Measurements from ENCODE around the gene KCTD12. TPM values are rescaled to one million over a fixed set of nuclear protein-coding genes. Genes with fewer than 3 reads are reported as not detected.
"Not testable (repeated sequence)": the region's sequence is repeated elsewhere in the genome, so short reads cannot be mapped to it uniquely, and the experiment has no call there.

The KCTD12 gene
- total RNA-seq, result 1 to 10 TPM; 7.1 to 7.3 TPM

DNA sequence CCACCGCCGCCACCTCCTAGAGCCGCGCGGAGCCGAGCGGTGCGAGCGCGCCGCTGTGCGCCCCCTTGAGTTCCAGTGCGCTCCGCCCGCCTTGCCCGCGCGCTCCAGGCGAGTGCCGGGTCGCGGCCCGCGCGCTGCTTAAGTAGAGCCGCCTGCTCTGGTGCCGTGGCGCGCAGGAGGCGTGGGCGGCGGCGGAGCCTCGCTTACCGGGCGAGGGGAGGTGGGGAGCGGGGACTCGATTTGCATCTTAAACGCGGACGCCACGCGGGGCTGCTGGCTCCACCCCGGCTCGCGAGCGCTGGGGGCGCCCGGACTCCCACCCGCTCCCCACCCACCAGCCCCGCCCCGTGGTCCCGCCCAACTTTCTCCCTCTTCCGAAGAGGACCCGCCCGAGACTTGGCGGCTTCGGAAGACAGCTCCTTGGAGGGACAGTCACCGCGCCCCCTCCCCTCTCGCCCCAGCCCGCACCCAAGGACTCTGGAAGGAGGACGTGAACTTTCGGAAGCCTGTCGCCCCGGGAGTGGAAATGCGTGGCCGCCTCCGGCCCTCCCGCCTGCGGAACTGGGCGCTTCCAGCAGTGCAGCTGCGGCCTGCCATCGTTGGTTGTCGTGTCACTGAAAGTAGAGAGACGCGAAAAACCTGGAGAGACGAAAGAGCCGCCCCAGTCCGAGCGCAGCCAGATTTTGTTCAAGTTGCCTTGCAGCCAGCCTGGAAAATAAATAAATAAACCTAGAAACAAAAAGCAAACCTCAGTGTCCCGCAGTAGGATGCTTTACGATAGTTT is at the start of gene KCTD12:
KCTD12 (minus strand) TSS at position 114 of the 784 bp plus-strand sequence. CDS start 257 bp downstream, outside the sequence.
- Mint-ChIP-seq H3K4me1 (peaks cover 31% of the 10 kb centered on the region), H3K27ac (peak within 1 kb of the TSS; percentile 71), H3K4me3 (peak within 1 kb of the TSS; percentile 84), H3K36me3 (ENCODE audit: low read depth) (peaks cover 4% of the 10 kb centered on the region), H3K9me3 (no peaks in the 10 kb centered on the region), H3K27me3 (peaks cover 38% of the 10 kb centered on the region)
- ChIA-PET CTCF (interaction anchor here (1.2 to 2.4 kb wide), 9 partner anchors 8 to 115 kb away, joined by 3 to 19 read pairs (median 8); partner anchors contain the start of gene CLN5), POLR2A (interaction anchor here (0.8 to 4.9 kb wide), 8 partner anchors 9 to 442 kb away, joined by 3 to 46 read pairs (median 8); partner anchors contain the start of genes CLN5, FBXL3 and MYCBP2)
- DNase-seq, result peak; percentile 72

DNA sequence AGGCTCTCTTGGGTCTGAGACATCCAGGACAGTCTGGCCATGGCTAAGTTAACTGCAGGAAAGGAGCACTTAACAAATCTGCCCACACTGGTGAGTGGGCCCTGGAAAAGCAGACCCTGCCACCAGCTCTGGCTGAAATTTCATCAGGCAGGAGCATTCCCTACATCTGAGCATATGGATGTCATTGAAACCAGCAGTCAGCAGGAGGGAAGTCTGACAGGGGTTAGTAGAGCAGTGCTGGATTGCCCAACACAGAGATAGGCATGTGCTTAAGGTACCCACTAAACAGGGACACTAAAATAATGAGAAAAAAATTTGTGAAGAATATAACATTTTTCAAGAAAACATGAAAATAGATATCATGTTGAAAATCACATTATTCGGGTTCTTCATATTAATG is 48.5 kb upstream of the KCTD12 start:
- no peak overlapping the region for H3K27ac Mint-ChIP-seq
- ChIA-PET CTCF (no interaction called here), POLR2A (no interaction called here)

DNA sequence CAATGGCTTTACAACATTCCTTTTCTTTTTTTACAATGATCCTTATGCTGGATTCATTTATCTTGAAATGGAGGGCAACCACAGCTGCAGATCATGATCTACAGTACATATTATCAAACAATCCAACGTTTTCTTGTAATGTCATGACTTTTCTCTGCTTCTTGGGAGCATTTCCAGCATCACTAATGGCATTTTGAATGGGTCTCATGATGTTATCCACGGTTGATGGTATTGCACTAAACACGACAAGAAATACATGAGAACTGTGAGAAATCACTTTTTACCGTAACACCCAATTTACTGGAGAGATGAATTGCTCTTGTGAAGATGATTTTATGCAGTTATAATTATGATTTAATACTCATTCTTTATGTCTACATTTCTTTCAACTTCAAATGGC is 45.9 kb upstream of the KCTD12 start:
- H3K4me1 Mint-ChIP-seq, result no peaks in the 10 kb centered on the region
- H3K4me3 Mint-ChIP-seq, result no peak overlapping the region
- POLR2A ChIA-PET, result no interaction called here
- no peaks in the 10 kb centered on the region for H3K9me3 Mint-ChIP-seq
- peaks cover 7% of the 10 kb centered on the region for H3K27me3 Mint-ChIP-seq
- H3K36me3 Mint-ChIP-seq (ENCODE audit: low read depth), result no peaks in the 10 kb centered on the region
- no peak for DNase-seq
- CTCF ChIA-PET, result no interaction called here
- H3K27ac Mint-ChIP-seq, result no peak overlapping the region

More for the DNA sequence above, 48.5 kb upstream of the KCTD12 start:
- Mint-ChIP-seq H3K27me3 (peaks cover 7% of the 10 kb centered on the region), H3K4me1 (no peaks in the 10 kb centered on the region), H3K4me3 (no peak overlapping the region), H3K36me3 (ENCODE audit: low read depth) (no peaks in the 10 kb centered on the region), H3K9me3 (no peaks in the 10 kb centered on the region)
- DNase-seq, result no peak

DNA sequence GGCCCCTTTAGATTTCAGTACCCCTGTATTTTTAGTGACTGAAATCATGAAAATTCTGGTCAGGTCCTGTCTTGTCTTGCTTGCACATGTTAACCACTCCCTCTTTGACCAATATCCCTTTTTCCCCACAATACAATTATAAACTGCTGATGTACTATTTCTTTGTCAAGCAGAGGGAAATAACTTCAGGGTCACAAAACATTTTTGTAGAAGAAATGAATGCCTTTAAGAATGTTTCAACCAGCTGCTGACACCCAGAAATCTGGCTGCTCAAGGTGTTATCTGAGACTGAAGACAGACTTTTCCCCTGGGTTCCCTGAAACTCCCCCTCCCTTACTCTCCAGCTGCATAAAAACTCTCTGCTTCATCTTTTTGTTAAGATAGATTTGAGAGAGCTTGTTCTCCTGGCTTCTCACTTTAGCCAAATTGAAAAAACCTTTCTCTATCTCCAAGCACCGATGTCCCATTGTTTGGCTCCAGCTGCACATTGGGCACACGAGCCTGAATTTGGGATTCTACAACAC is 43.7 kb upstream of the KCTD12 start:
- Mint-ChIP-seq H3K27ac (no peak overlapping the region), H3K9me3 (no peaks in the 10 kb centered on the region), H3K36me3 (ENCODE audit: low read depth) (no peaks in the 10 kb centered on the region), H3K27me3 (peaks cover 9% of the 10 kb centered on the region), H3K4me1 (no peaks in the 10 kb centered on the region), H3K4me3 (no peak overlapping the region)
- POLR2A ChIA-PET, result no interaction called here
- CTCF ChIA-PET, result no interaction called here
- DNase-seq, result no peak

DNA sequence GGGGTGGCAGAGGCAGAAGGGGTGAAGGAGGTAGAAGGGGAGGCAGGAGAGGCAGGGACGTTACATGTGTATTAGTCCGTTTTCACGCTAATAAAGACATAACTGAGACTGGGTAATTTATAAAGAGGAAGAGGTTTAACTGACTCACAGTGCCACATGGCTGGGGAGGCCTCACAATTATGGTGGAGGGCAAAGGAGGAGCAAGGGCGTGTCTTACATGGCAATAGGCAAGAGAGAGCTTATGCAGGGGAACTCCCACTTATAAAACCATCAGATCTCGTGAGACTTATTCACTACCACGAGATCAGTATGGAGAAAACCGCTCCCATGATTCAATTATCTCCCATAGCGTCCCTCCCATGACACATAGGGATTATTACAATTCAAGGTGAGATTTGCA is 43.1 kb upstream of the KCTD12 start:
- Mint-ChIP-seq H3K27ac (no peak overlapping the region), H3K9me3 (no peaks in the 10 kb centered on the region), H3K4me1 (no peaks in the 10 kb centered on the region), H3K36me3 (ENCODE audit: low read depth) (no peaks in the 10 kb centered on the region), H3K4me3 (no peak overlapping the region), H3K27me3 (peaks cover 9% of the 10 kb centered on the region)
- no peak for DNase-seq
- POLR2A ChIA-PET, result no interaction called here
- CTCF ChIA-PET, result no interaction called here

DNA sequence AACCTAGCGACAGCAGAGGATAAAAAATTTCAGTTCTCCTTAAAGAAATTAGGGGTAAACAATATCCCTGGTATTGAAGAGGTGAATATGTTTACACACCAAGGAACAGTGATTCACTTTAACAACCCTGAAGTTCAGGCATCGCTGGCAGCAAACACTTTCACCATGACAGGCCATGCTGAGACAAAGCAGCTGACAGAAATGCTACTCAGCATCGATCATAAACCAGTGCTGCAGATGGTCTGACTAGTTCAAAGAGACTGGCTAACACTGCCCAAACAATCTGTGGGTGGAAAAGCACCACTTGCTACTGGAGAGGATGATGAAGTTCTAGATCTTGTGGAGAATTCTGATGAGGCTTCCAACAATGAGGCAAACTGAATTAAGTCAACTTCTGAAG is 42.3 kb upstream of the KCTD12 start:
- CTCF ChIA-PET, result no interaction called here
- no peak overlapping the region for H3K27ac Mint-ChIP-seq
- no peaks in the 10 kb centered on the region for H3K36me3 Mint-ChIP-seq (ENCODE audit: low read depth)
- H3K4me3 Mint-ChIP-seq, result no peak overlapping the region
- POLR2A ChIA-PET, result no interaction called here
- H3K9me3 Mint-ChIP-seq, result no peaks in the 10 kb centered on the region
- no peak for DNase-seq
- peaks cover 9% of the 10 kb centered on the region for H3K27me3 Mint-ChIP-seq
- H3K4me1 Mint-ChIP-seq, result no peaks in the 10 kb centered on the region

DNA sequence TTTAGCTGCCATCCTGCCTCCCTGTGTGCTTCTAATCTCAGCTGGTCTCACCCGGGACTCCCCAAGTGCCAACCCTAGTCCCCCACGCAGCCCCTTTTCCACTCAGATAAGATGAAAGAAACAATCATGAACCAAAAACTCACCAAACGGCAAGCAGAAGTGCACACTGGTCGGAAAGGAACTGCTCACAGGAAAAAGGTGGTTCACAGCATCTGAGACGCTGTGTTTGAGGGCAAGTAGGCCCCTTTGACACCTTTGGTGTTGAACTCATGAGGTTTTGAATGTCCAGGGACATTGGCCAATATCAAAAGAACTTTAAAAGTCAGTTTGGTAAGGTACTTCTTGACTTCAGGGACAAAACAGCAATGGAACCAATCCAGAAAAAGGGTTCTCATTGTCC is 41.8 kb upstream of the KCTD12 start:
- Mint-ChIP-seq H3K27ac (no peak overlapping the region), H3K9me3 (no peaks in the 10 kb centered on the region), H3K36me3 (ENCODE audit: low read depth) (no peaks in the 10 kb centered on the region), H3K4me3 (no peak overlapping the region), H3K27me3 (peaks cover 9% of the 10 kb centered on the region), H3K4me1 (no peaks in the 10 kb centered on the region)
- ChIA-PET CTCF (no interaction called here), POLR2A (no interaction called here)
- no peak for DNase-seq

DNA sequence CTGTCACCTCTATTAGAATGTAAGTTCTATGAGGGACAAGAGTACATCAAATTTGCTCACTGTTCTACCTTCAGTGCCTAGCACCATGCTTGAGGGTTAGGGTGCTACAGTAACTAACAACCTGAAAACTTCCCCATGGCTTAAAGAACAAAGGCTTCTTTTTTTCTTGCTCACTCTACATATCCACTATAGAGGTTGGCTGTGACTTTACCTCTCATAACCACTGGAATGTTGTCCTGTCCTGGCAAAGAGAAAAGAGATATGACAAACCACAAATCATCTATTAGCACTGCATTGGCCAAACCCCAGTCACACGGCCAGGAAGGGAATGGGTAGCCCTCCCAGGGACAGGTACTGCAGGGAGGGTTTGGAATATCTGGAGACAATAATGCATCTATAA is 38.9 kb upstream of the KCTD12 start:
- no peaks in the 10 kb centered on the region for H3K4me1 Mint-ChIP-seq
- H3K9me3 Mint-ChIP-seq, result peaks cover 2% of the 10 kb centered on the region
- ChIA-PET POLR2A (no interaction called here), CTCF (no interaction called here)
- no peak for DNase-seq
- no peak overlapping the region for H3K4me3 Mint-ChIP-seq
- H3K27me3 Mint-ChIP-seq, result peaks cover 7% of the 10 kb centered on the region
- no peak overlapping the region for H3K27ac Mint-ChIP-seq
- H3K36me3 Mint-ChIP-seq (ENCODE audit: low read depth), result no peaks in the 10 kb centered on the region

DNA sequence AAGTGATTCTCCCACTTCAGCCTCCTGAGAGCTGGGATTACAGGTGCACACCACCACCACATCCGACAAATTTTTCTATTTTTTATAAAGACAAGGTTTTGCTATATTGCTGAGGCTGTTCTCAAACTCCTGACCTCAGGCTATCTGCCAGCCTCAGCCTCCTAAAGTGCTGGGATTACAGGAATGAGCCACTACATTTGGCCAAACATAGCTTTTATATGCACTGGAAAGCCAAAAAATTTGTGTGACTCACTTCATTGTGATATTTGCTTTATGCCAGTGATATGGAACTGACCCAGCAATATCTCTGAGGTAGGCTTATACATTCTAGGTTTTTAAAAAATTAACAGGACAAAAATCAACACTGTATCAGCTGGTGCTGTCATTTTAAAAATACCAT is 35.3 kb upstream of the KCTD12 start:
- Mint-ChIP-seq H3K9me3 (peaks cover 2% of the 10 kb centered on the region), H3K36me3 (ENCODE audit: low read depth) (no peaks in the 10 kb centered on the region), H3K27me3 (peaks cover 13% of the 10 kb centered on the region), H3K4me3 (no peak overlapping the region), H3K27ac (no peak overlapping the region), H3K4me1 (no peaks in the 10 kb centered on the region)
- DNase-seq, result no peak
- ChIA-PET CTCF (no interaction called here), POLR2A (no interaction called here)

DNA sequence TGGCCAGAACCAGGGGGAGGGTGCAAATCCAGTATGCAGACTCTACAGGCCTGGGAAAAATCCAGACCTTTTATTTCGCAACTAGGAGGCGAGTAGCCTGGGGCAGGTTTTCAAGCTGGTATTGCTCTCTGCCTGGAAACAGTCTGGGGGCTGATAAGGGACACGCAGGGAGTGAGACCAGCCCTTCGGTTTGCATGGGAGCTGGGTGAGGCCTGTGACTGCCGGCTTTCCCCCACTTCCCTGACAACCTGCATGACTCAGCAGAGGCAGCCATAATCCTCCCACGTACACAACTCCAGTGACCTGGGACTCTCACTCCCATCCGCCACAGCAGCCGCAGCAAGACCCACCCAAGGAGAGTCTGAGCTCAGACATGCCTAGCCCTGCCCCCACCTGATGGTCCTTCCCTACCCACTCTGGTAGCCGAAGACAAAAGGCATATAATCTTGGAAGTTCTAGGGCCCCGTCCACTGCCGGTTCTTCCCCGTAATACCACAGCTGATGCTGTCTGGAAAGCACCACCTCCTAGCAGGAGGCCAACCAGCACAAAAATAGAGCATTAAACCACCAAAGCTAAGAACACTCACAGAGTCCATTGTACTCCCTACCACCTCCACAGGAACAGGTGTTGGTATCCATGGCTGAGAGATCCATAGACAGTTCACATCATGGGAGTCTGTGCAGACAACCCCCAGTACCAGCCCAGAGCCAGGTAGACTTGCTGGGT is 31.7 kb upstream of the KCTD12 start:
- peaks cover 17% of the 10 kb centered on the region for H3K27me3 Mint-ChIP-seq
- H3K36me3 Mint-ChIP-seq (ENCODE audit: low read depth); DNase-seq; H3K27ac Mint-ChIP-seq; POLR2A ChIA-PET; H3K4me3 Mint-ChIP-seq; H3K9me3 Mint-ChIP-seq; H3K4me1 Mint-ChIP-seq: not testable (repeated sequence)
- CTCF ChIA-PET, result interaction anchor here (1.0 kb wide), 1 partner anchor 14 kb away, joined by 3 read pairs; no protein-coding TSS in a partner anchor

DNA sequence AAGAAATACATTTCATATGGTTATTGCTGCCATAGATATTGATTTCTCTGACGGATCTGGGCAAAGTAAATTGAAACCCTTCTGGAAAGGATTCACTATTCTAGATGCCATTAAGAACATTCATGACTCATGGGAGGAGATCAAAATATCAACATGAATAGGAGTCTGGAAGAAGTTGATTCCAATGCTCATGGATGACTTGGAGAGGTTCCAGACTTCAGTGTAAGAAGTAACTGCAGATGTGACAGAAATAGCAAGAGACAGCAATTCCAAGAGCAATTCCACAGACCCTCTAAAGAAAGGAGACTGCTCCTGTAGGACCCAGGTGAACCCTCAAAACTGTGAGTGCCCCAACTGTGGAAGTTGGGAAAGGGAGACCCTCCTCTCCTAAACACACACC is 30.9 kb upstream of the KCTD12 start:
- ChIA-PET CTCF (no interaction called here), POLR2A (no interaction called here)
- Mint-ChIP-seq H3K36me3 (ENCODE audit: low read depth) (no peaks in the 10 kb centered on the region), H3K27me3 (peaks cover 17% of the 10 kb centered on the region), H3K4me1 (no peaks in the 10 kb centered on the region), H3K9me3 (peaks cover 2% of the 10 kb centered on the region), H3K27ac (no peak overlapping the region), H3K4me3 (no peak overlapping the region)
- DNase-seq, result no peak

DNA sequence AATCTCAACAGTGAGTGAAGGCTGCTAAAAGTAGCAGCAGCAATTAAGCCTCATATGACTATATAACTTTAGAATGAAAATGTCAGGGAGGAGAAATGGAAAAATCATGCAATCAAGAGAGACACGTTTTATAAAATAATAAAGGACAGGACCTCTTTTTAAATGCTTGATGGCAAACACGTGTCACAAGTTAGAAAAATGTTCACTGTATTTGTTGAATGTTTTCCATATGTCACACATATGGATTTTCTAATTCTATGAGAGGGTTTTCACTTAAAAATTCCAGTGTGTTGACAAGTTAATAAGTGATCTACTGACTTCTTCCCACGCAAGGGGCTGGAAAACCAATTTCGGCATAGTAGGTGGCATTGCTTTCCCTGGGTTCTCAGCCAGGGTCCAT is 27.7 kb upstream of the KCTD12 start:
- Mint-ChIP-seq H3K4me3 (no peak overlapping the region), H3K9me3 (no peaks in the 10 kb centered on the region), H3K36me3 (ENCODE audit: low read depth) (no peaks in the 10 kb centered on the region), H3K27me3 (peaks cover 4% of the 10 kb centered on the region), H3K4me1 (no peaks in the 10 kb centered on the region), H3K27ac (no peak overlapping the region)
- POLR2A ChIA-PET, result no interaction called here
- CTCF ChIA-PET, result no interaction called here
- no peak for DNase-seq

DNA sequence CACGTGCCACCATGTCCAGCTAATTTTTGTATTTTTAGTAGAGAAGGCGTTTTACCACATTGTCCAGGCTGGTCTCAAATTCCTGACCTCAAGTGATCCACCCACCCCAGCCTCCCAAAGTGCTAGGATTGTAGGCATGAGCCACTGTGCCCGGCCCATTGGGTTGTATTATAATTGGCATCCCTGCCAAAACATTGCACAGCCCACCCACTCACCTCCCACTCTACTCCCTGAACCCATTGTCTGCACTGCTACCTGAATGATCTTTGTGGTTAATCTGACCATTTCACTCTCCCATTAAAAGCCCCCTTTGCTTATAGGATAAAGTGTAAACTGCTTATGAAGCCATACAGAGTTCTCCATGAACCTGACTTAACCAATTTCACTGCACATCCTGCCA is 26.3 kb upstream of the KCTD12 start:
- ChIA-PET POLR2A (no interaction called here), CTCF (interaction anchor here (0.8 kb wide), 1 partner anchor 8 kb away, joined by 3 read pairs; no protein-coding TSS in a partner anchor)
- H3K36me3 Mint-ChIP-seq (ENCODE audit: low read depth), result no peaks in the 10 kb centered on the region
- DNase-seq, result no peak
- no peaks in the 10 kb centered on the region for H3K9me3 Mint-ChIP-seq
- no peak overlapping the region for H3K4me3 Mint-ChIP-seq
- no peak overlapping the region for H3K27ac Mint-ChIP-seq
- H3K4me1 Mint-ChIP-seq, result no peaks in the 10 kb centered on the region
- H3K27me3 Mint-ChIP-seq, result peaks cover 4% of the 10 kb centered on the region
